NCI-H128 (cell line): Measurements from ENCODE around the gene BAZ2B.

Experiments used
- DNase-seq: peaks from one replicate; lab custom pipeline; 2025; ENCODE audit not compliant: unreplicated experiment; lab: John Stamatoyannopoulos, UW

Gene BAZ2B

GRCh38 chr2:159462961-159463360, 153.4 kb downstream of the BAZ2B start:
- DNase-seq, result no peak

GRCh38 chr2:159462201-159462785, 154.1 kb downstream of the BAZ2B start:
- no peak for DNase-seq

GRCh38 chr2:159461076-159461475, 155.3 kb downstream of the BAZ2B start:
- DNase-seq, result no peak

- DNase-seq, result no peak
Measured at GRCh38 chr2:159460227-159460626, 156.1 kb downstream of the BAZ2B start.

GRCh38 chr2:159459279-159459678, 157.1 kb downstream of the BAZ2B start:
- no peak for DNase-seq

GRCh38 chr2:159457589-159457988, 158.8 kb downstream of the BAZ2B start:
- no peak for DNase-seq

GRCh38 chr2:159456500-159457426, 159.6 kb downstream of the BAZ2B start:
- no peak for DNase-seq

- no peak for DNase-seq
Measured at GRCh38 chr2:159455330-159455918, 160.9 kb downstream of the BAZ2B start.

- DNase-seq, result no peak
Measured at GRCh38 chr2:159454185-159454584, 162.2 kb downstream of the BAZ2B start.

- DNase-seq, result no peak
Measured at GRCh38 chr2:159450180-159450579, 166.2 kb downstream of the BAZ2B start.

- DNase-seq, result no peak
Measured at GRCh38 chr2:159449504-159450124, 166.7 kb downstream of the BAZ2B start.

GRCh38 chr2:159446817-159447216, 169.5 kb downstream of the BAZ2B start:
- no peak for DNase-seq

GRCh38 chr2:159446201-159446600, 170.1 kb downstream of the BAZ2B start:
- DNase-seq, result no peak

GRCh38 chr2:159445307-159445706, 171.0 kb downstream of the BAZ2B start:
- no peak for DNase-seq

GRCh38 chr2:159444754-159445153, 171.6 kb downstream of the BAZ2B start:
- DNase-seq, result no peak

- no peak for DNase-seq
Measured at GRCh38 chr2:159442159-159442852, 174.0 kb downstream of the BAZ2B start.

- DNase-seq, result no peak
Measured at GRCh38 chr2:159441182-159441581, 175.2 kb downstream of the BAZ2B start.

GRCh38 chr2:159439421-159439820, 176.9 kb downstream of the BAZ2B start:
- no peak for DNase-seq

GRCh38 chr2:159438720-159439353, 177.5 kb downstream of the BAZ2B start:
- no peak for DNase-seq

- DNase-seq, result no peak
Measured at GRCh38 chr2:159438284-159438683, 178.1 kb downstream of the BAZ2B start.

GRCh38 chr2:159432610-159433009, 183.7 kb downstream of the BAZ2B start:
- no peak for DNase-seq
